Amniotic stem cell (primary cell): Measurements from ENCODE around the gene YPEL1.

ENCODE experiments used
- DNase-seq: peaks from one replicate; lab custom pipeline; 2025; lab: John Stamatoyannopoulos, UW

Gene YPEL1, protein sequence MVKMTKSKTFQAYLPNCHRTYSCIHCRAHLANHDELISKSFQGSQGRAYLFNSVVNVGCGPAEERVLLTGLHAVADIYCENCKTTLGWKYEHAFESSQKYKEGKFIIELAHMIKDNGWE

DNA sequence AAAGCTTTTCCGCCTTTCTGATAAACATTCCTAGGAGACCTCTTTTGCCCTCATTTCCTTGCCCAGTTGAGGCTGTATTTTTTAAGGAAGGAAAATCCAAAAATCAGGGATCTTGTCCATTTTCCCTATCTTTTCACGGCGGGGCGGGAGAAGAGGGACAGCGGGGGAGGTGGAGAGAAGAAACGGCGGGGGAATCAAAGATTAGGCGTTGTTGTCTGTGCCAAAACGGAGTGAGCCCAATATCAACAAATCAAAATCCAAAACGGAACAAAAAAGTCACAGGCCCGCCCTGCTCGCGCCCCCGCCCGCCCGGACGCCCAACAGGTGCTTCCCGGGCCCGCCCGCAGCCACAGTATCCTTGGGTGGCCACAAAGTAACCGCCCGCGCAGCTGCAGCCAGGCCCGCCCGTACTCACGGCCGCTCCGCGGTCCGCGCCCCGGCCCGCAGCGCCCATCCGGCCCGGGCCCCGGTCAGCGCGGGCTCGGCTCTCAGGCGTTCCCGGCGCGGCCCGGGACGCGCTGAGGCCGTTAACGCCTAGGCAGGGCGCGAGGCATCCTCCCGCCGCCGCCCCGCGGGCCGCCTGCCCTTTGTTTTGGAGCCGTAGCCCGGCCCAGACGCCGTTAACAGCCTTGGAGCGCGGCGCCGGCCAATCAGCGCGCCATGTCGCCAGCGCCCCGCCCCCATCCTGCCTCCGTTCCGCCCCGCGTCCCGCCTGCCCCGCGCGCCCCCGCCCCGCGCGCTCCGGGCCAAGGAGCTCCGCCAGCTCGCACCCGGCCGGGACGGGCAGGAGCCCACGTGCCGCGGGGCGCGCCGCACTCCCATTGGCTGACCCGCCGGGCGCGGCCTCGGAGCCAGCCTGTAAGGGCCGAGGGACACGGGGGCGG is at the start of gene YPEL1:
Gene YPEL1 (minus strand): TSS at position 595 of the 884 bp plus-strand sequence. CDS start 25,050 bp downstream, outside the sequence.
- DNase-seq = peak; percentile 87

DNA sequence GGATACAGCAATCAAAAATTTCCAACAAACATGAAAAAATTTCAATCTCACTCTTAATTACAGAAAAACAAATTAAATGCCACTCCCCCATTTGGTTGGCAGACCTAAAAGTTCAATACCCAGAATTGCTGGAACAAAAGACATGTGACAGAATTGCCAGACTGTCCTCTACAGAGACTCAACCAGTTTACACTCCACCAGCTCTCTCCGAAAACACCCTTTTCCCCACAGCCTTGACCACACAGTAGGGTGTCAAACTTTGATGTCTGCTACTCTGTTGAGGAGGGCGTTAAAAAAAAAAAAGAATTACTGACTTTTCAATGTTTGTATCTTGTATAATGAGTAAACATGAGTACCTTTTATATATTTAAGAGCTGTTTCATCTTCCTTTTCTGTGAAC is 44.7 kb upstream of the YPEL1 start:
- no peak for DNase-seq

DNA sequence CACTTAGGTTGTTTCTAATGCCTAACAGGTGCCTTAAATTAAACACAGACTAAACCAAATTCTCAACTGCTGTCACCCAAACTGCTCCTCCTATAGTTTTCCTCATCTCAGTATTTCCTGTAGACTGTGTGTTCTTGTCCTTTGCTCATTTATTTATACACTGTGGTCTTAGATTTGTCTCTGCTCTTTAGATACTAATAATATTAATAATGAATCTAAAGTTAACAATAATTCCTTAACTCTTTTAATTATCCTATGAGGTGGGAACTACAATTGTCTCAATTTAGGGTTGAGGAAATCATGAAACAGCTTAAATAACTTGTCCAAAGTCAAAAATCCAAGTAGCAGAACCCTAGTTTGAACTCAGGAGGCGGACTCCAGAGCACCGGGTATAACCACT is 43.9 kb upstream of the YPEL1 start:
- no peak for DNase-seq

DNA sequence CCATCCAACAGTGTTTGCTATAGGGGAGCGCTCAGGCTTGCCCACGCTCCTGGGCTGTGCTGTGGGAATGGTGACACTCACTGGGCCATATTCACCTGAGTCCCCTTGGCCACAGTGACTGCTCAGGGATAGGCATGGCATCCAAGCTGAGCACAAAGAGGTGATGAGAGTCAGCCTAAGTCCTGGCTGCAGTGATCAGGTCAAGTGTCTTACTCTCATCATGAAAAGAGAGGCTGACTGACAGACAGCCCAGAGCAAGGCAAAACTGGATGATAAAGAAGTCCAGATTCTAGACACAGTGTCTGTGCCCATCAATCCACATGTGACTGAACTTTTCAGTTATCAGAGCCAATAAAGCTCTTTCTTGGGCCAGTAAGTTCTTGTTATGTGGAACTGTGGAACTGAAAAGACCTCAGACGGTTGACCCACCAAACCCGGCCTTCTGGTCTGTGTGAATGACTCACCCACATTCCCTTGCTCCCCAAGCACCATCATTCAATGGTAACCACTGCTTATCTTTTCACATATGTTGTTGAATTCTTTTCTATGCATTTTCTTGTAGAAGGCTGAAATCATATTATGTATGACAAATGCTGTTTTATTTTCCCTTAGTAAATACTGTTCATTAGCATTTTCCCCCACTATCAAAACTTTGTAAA is 43.2 kb upstream of the YPEL1 start:
- no peak for DNase-seq

DNA sequence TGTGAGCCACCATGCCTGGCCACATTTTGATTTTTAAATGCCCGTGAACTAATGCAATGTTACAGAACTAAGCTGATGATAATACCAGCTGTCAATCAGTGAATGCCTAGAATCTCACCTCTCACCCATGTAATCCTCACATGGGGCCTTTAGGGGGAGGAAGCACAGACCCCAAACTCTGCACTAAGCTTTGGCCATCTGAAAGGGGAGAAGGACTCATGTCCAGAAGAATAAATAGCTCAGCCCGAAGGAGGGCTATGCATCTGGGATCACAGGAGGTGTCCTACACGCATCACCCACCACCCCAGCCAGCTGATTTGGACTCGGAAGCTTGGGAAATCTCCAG is 36.0 kb upstream of the YPEL1 start:
- DNase-seq = no peak

DNA sequence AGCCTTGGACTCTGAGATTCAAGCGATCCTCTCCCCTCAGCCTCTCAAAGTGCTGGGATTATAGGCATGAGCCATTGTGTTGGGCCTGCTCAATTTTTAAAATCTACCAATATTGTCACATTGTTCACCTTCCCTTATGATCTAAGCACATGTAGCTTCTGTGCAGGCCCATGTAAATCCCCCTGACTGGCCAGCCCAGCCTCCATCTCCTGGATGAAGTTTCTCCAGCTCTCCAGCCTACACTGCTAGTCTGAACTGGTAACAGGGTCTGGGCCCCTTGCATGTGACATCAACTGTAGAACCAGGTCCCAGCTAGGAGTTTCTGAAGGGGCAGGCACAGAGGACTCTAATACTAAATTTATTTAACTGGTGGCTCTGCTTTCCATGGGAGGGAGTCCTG is 32.8 kb upstream of the YPEL1 start:
- no peak for DNase-seq

DNA sequence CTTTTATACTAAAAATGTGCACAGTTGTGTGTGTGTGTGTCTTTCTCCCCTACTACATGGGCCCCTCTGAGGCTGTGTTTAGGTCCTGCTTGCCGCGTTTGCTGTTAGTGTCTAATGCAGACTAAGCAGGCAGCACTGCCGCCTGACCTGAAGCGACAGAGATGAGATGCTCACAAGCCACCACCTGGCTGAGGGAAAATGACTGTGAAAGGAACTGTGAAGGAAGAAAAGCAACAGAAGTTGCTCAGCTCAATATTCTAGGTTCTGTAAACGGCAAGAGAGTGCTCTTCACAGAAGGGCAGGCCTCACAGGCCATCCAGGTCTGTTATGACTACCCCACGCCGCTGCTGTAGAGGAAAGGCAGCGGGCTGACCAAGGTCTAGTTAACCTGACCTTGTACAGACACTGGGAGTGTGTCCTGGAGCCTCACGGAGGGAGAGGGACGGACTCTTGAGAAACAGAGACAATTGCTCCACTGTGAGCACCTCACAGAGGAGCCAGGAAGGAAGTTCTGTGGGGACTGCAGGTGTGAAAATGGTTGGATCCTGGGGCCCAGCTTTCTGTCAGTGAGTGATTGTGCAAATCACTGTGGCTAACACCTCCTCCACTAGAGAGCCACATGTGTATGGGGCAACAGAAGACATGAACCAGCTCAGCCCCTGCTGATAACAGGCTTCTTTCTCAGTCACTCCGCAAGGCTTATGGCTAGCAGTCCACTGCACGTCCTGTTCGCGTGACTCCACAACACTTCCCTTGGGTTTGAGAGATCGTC is 31.3 kb upstream of the YPEL1 start:
- DNase-seq = no peak

DNA sequence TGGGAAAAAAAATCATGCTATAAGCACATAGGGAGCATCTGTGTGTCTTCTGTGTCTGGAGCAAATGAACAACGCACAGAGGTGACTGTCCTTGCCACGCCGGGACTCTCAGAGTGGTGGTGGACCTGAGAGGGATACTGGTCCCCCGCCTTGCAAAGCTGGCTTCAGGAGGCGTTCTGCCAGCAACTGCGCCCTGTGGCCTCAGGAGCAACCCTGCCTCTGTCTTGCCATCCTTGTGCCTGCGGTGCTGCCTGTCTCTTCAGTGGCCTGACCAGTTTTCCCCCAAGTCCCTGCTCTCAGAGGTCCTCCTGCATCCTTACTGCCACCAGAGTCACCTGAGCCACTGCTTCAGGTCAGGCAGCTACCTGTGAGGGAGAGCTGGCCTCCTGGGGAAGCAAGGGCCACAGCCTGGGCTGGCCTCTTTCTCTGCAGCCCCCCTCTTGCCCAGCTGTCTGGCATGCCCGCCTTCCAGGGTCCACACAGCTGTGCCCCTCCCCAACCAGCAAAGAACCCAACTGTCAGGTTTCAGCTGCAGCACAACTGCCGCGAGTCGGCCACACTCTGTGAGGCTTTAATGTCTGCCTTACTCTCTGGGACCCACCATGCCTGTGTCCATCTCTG is 30.4 kb upstream of the YPEL1 start:
- no peak for DNase-seq

DNA sequence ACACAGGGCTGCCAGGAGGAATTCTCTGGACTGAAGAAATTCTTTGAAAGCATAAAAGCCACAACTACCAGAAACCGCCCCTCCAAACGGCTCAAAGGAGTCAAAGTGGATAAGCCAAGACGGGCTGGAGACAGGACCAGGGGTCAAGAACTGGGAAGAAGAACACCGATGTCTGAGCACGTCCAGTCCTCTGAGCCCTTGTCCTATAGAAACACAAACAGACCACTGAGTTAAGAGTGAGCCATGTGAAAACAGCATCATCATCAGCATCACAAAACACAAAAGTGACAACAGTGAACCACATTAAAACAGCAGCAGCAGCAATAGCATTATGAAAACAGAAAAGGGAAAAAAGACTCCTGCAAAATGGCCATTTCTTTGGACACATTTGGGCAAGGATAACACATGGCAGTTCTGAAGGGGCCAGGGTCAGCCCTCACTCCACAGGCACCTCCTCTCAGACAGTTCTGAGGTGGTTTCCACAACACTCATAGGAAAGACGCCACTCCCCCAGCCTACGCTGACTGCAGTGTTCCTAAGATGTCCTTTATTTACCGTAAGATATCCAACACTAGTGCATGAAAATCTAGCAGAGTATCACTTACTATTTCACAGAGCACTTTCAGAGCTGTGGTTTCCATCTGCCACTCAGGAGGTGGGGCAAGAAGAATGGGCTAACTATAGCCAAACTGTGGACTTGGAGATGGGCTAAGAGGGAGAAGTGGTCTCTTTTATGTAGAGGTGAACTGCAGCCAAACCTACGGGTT is 28.6 kb upstream of the YPEL1 start:
- no peak for DNase-seq

DNA sequence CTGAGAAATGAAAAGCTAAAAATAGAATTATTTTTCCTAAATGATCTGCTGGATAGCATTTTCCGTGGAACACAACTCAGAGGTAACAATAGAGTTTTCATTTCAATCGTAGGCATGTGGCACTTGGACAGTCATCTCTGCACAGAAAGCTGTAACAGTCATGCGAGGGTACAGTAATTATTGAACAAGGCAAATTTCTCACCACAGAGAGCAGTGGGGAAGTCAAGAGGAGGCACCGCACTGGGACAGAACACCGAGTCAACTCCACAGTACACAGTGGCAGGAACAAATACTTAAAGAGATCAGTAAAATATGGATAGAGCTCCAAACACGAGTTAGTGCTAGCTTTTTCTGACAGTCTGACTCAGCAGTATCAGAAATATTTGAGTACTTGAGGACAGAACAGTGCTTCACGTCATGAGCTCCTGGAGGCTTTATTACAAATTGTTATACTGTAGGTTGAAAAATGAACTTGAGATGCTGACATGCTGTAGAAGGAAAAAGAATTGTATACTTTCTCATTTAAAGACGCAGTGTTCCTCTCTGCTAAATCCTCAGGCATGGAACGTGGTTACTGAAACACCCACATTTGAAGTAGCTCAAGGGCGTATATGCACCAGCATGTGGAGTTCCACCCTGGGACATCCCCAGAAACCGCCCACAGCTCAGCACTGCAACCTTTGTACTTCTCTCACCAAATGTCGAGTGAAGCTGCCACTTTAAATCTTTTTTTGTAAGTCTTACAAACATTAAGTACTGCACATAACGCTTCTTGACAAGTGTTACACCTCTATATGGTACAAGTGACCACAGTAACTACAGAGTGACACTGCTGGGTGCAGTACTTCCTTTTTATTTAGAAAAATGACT is 27.4 kb upstream of the YPEL1 start:
- DNase-seq = no peak

DNA sequence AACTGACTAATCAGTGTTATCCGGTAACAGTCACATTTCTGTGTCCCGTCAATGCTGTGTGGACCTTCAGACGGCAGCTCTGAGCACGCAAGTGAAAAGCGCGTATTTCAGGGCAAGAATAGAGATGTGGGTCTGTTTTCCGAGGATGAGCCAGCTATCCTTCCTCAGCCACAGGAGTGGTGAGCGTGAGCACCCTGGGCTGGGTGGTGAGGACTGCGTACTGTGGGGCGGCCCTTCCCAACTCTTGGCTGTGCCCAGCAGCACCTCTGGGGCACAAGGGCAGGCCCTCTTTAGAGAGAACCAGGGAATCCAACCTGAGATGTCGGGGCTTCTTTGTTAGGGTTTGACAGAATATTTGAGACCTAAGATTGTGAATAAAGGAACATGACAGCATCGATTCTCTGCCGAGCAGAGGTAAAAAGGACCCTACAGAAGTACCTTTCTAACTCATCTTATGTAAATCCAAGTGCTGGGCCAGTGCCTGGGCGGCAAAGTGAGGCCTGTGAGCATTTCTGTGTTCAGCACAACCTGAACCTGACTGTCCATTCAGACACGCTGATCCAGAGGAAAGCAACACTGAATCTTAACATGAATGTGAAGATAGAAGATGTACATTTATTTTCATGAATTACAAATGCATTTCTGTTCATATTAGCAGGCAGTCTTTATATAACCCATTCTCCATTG is 26.5 kb upstream of the YPEL1 start:
- DNase-seq = no peak

DNA sequence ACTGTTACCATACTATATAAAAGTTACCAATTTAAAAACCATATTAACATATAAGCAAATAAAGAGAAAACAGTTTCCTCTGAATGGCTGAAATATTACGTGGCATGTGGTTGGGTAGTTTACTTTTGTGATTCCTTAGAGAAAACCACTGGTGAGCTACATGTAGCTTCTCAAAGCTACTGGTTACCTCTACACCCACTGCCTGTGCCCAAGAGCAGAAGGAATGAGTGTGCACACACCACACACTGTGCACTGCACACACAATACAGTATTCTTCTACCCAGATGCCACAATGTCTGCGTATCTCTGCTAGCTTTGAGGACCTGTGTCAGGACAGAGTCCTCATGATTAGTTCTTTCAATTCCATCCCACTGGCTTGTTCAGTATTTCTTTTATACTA is 25.5 kb upstream of the YPEL1 start:
- peak; percentile 2 for DNase-seq

DNA sequence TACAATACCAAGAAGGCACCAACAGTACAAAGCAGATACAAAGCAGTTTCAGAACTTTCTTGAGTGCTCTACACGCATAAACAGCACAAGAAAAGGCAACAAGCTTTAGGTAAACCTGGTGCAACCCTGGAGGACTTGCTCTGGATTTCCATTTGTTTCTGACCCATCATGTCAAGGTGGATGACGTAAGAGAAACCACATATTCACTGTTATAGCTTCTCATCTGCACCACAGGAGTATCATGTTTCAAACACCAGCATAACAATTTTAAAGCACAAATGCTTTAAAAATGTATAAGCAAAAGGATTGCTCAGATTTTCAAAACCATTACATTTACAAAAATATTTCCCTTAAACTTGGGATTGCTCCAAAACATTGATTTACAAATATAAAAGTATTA is 25.0 kb upstream of the YPEL1 start:
- peak; percentile 19 for DNase-seq

DNA sequence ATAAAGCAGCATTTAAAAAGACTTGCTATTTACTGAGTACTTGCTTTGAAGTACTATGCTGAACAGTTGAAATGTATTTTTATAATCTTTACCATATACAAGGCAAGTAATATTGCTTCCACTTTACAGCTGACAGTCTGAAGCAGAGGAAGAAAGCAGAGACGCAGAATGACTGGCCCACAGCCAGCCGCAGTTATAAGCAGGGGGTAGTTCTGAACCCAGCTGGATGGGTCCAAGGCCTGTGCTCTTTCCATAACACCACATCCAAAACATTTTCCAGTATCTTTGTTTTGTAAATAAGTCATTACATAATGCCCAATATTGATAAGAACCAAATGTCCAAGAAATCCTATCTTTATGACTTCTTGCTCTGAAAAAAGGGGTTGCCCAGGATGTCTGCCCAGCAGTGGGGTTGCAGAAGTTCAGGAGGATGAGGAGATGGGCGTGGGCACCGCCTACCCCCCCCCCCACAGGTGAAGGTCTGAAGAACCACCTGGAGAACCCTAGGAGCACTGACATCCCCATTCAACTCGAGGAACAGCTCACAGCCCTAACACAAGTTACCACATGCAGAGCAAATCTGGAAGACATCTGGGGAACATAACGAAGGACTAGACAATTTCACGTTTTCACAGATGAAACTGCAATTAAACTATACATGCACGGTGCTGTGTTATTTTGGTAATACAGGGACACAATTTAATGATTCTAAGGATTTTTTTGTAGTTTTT is 24.2 kb upstream of the YPEL1 start:
- no peak for DNase-seq

DNA sequence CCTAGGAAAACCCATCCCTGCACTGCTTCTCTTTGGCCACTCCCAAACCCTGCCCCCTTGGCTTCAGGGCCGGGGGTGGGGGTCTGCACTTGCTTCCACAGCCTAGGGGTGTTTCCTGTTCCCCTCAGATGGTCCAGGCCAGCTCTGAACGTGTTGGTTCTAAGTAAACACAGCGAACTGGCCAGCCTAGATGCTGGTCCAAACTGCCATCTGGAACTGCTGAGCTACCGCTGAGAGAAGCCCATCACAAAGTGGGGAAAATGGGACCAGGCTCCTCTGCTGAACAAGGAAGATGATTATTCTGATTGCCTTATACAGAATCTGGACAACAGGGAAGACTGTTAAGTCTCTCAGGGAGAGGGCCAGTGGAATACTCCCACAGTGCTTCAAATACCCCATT is 23.5 kb upstream of the YPEL1 start:
- no peak for DNase-seq

DNA sequence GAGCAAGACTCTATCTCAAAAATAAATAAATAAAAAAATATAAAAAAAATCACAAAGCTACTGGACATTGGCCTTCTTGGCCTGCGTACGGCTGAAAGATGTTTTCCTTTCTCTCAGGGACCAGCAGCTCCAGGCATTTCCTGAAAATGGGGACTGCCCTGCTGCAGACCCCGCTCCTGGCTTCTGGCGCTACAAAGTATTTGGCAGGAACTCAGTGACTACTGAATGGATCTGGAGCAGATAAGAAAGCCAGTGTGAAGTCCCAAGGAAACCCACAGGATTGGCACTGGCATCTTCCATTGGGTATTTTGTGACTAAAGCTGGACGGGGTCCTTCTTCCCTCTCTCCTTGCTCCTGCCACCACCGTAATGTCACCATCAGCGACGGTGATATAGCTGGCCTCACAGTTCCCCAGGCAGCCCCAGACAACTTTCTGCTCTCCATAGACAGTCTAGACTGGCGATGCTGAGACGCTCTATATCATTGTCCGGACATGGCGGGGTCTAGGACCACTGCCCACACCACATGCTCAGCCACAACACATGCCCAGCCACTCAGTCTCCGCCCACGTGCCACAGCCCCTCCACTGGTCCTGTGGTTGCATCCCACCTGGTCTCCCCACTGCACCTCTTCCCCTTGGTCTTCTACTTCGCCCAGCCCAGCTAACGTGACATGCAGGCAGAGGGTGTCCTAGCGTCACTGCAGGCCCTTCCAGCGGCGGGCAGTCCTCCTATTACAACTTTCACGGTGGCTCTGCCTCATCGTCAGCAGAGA is 22.7 kb upstream of the YPEL1 start:
- no peak for DNase-seq

DNA sequence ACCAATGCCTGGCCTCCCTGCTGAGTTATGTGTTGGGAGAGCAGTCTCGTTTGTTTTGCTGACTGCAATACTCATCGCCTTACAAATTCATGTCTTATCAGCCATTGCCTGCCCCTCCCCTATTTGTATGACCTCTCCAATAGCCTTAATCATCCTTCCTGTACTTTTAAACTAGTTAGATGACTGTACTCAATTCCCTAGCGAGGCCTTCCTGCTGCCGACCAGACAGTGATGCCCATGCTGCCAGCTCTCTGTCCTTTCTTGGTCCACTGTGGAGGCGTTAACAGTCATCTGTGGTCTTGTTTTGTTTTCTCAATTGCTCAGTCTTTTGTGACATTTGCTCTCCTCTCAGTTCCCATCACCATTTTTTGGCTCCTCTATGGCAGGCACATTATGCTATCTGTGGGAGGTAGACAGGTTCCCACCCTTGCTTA is 20.3 kb upstream of the YPEL1 start:
- peak; percentile 17 for DNase-seq

DNA sequence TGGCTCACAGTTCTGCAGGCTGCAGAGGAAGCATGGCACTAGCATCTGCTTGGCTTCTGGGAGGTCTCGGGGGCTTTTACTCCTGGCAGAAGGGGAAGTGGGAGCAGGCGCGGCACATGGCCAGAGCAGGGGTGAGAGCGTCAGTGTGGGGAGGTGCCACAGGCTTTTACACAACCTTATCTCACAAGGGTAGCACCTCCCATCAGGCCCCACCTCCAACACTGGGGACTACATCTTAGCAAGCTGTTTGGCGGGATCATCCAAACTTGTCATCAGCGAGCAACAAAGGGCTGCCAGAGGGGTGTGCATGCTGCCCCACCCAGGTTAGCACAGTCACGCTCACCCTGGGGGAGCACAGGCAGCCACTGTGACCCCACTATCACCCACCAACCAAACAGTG is 18.9 kb upstream of the YPEL1 start:
- DNase-seq = no peak
